Stomach (tissue), 9 donors: Measurements from ENCODE around the gene GPR179. TPM values are rescaled to one million over a fixed set of nuclear protein-coding genes. Genes with fewer than 3 reads are reported as not detected.

ENCODE experiments used
- DNase-seq, 2 donors: peaks; one replicate each; pipeline versions ENCODE4 v3.0.0 to v3.0.0-alpha.2; 2013 to 2019
- H3K27ac ChIP-seq, 5 donors: fragments of 200-600 bp in 4 of 5; sonication (generic) in 4 of 5; one replicate each; pipeline ENCODE4 v1.5.1; 2013 to 2019; ENCODE audit warnings: mild to moderate bottlenecking in 1 of 5, moderate library complexity in 1 of 5
- H3K27me3 ChIP-seq, 3 donors: fragments of 200-600 bp; sonication (generic); one replicate each; pipeline ENCODE4 v1.5.1; 2017 to 2019; ENCODE audit warnings: mixed run types in 1 of 3
- H3K36me3 ChIP-seq, 4 donors: fragments of 200-600 bp; sonication (generic); 1 replicate in 3 of 4; 2 replicates in 1 of 4; pipeline ENCODE4 v1.5.1; 2016 to 2019
- H3K4me1 ChIP-seq, 4 donors: fragments of 200-600 bp; sonication (generic); one replicate each; pipeline ENCODE4 v1.5.1; 2016 to 2019
- H3K4me3 ChIP-seq, 4 donors: fragments of 200-600 bp; sonication (generic) in 3 of 4; one replicate each; pipeline ENCODE4 v1.5.1; 2016 to 2019; ENCODE audit warnings: mild to moderate bottlenecking in 1 of 4
- H3K9me3 ChIP-seq, 4 donors: fragments of 200-600 bp; sonication (generic); one replicate each; pipeline ENCODE4 v1.5.1; 2016 to 2019
- EP300 ChIP-seq: sonication (generic); formaldehyde crosslinking; IDR thresholded peaks from one replicate; pipeline ENCODE4 v1.6.1; 2017; ENCODE audit warnings: antibody characterized with exemption
- POLR2A ChIP-seq, 4 donors: fragments of 450-650 bp; IDR thresholded peaks; one replicate each; pipeline ENCODE4 v1.6.1; 2016; ENCODE audit warnings: antibody characterized with exemption in 4 of 4, control low read depth in 2 of 4, mild to moderate bottlenecking in 1 of 4, moderate library complexity in 1 of 4
- POLR2AphosphoS5 ChIP-seq, 3 donors: sonication (generic); formaldehyde crosslinking; IDR thresholded peaks; one replicate each; pipeline ENCODE4 v1.6.1; 2016; ENCODE audit warnings: antibody characterized with exemption in 3 of 3
- WGBS, 5 donors: extraction: QIAGEN DNeasy Blood & Tissue Kit in 3 of 5; methylation state at CpG; one replicate each; pipeline versions ENCODE4 v1.1.5 to v1.1.7; 2013 to 2018; 5-methylcytosine and 5-hydroxymethylcytosine counted together
- intact Hi-C: fragments of 100-400 bp; cut with DNase I; formaldehyde crosslinking; loops from one replicate; pipeline ENCODE4 v1.15.1; 2023; ENCODE audit warnings: low total_unique reads
- polyA plus RNA-seq, 3 donors: library from polyadenylated mRNA; stranded (reverse); fragments of 200-250 nt; gene quantifications; one replicate each; pipeline ENCODE4 v1.2.3, GENCODE V29; 2013
- total RNA-seq, 5 donors: library from RNA; depleted of rRNA; stranded (reverse); fragments of >200 nt; gene quantifications; one replicate each; pipeline versions ENCODE4 v1.1.0 to v1.2.3, GENCODE V29; 2014 to 2016
- TF ChIP-seq, protein P1 (sequence below), 7 experiments: fragments of 450-650 bp in 4 of 7; fragments of 200-600 bp in 3 of 7; sonication (generic) in 3 of 7; IDR thresholded peaks; one replicate each; pipeline ENCODE4 v1.5.1; 2016 to 2019; ENCODE audit warnings: antibody characterized with exemption in 7 of 7, control low read depth in 2 of 7, mild to moderate bottlenecking in 1 of 7
- donor health status: healthy with polysubstance abuse.
- donor health status: Bipolar disorder and iron deficiency.
- donor health status: healthy.

GPR179 gene
- total and polyA plus RNA-seq, 8 donors: 0.03 to 0.18 (median 0.06) TPM; not detected in 5

GRCh38 chr17:38322156-38322779 is 21.5 kb downstream of the GPR179 start:
- intact Hi-C loops: no loop called here
- WGBS, 5 donors: 20 to 27% (median 23%) methylated on average over 8 of the region's 8 CpGs
- no peaks in the 10 kb centered on the region for H3K9me3 ChIP-seq
- TF ChIP-seq, protein P1, sequence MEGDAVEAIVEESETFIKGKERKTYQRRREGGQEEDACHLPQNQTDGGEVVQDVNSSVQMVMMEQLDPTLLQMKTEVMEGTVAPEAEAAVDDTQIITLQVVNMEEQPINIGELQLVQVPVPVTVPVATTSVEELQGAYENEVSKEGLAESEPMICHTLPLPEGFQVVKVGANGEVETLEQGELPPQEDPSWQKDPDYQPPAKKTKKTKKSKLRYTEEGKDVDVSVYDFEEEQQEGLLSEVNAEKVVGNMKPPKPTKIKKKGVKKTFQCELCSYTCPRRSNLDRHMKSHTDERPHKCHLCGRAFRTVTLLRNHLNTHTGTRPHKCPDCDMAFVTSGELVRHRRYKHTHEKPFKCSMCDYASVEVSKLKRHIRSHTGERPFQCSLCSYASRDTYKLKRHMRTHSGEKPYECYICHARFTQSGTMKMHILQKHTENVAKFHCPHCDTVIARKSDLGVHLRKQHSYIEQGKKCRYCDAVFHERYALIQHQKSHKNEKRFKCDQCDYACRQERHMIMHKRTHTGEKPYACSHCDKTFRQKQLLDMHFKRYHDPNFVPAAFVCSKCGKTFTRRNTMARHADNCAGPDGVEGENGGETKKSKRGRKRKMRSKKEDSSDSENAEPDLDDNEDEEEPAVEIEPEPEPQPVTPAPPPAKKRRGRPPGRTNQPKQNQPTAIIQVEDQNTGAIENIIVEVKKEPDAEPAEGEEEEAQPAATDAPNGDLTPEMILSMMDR (IDR thresholded peaks at IDR 0.05): peak in 3 of 7 experiments; percentile 86 to 94 (median 88)
- no peak for TF ChIP-seq EP300
- no peak overlapping the region for H3K4me3 ChIP-seq
- H3K36me3 ChIP-seq: peaks cover 7 to 55% (median 53%) of the 10 kb centered on the region in 4 donors
- H3K27ac ChIP-seq: no peak overlapping the region
- no peaks in the 10 kb centered on the region for H3K27me3 ChIP-seq
- DNase-seq: peak; percentile 69 to 78
- peaks cover 12 to 34% (median 22%) of the 10 kb centered on the region in 4 donors for H3K4me1 ChIP-seq

GRCh38 chr17:38320482-38320881 is 23.3 kb downstream of the GPR179 start:
- TF ChIP-seq POLR2A (IDR thresholded peaks at IDR 0.05) (no peak), EP300 (no peak), POLR2AphosphoS5 (IDR thresholded peaks at IDR 0.05) (no peak)
- TF ChIP-seq, protein P1 (IDR thresholded peaks at IDR 0.05): no peak
- intact Hi-C loops: no loop called here
- Histone ChIP-seq H3K4me1 (peaks cover 12 to 24% (median 18%) of the 10 kb centered on the region in 4 donors), H3K27ac (no peak overlapping the region), H3K9me3 (no peaks in the 10 kb centered on the region), H3K4me3 (no peak overlapping the region), H3K27me3 (no peaks in the 10 kb centered on the region), H3K36me3 (peaks cover 7 to 69% (median 66%) of the 10 kb centered on the region in 4 donors)
- WGBS, 5 donors: 83 to 90% (median 86%) methylated on average over 10 of the region's 10 CpGs
- DNase-seq: peak in 1 of 2 donors; percentile 11

DNA sequence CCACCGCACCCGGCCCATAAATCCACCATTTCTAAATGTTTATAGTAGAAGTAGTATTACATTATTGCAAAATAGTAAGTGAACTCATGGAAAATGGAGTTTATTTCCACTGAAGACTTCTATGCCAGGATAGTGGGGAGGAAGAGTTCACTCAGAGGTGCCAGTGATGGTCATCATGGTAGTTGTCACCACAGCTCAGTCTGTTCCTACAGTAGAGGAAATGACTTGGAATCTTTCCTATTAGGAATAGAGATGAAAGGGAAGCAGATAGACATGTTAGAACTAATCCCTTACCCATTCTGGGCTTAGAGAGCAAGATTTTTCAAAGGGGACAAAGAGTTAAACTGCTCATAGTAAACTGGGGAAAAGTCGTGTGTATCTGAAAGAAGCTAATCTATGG is 26.7 kb downstream of the GPR179 start:
- no peaks in the 10 kb centered on the region for H3K27me3 ChIP-seq
- TF ChIP-seq, protein P1 (IDR thresholded peaks at IDR 0.05): no peak
- TF ChIP-seq EP300 (no peak), POLR2A (IDR thresholded peaks at IDR 0.05) (no peak), POLR2AphosphoS5 (IDR thresholded peaks at IDR 0.05) (no peak)
- no peaks in the 10 kb centered on the region for H3K4me1 ChIP-seq
- DNase-seq: no peak
- peaks cover 7 to 74% (median 69%) of the 10 kb centered on the region in 4 donors for H3K36me3 ChIP-seq
- no peak overlapping the region for H3K4me3 ChIP-seq
- WGBS, 5 donors: 71 to 84% (median 81%) methylated on average over 3 of the region's 3 CpGs
- H3K9me3 ChIP-seq: no peaks in the 10 kb centered on the region
- intact Hi-C loops: no loop called here
- no peak overlapping the region for H3K27ac ChIP-seq

GRCh38 chr17:38315497-38315896 is 28.3 kb downstream of the GPR179 start:
- intact Hi-C loops: no loop called here
- H3K4me1 ChIP-seq: no peaks in the 10 kb centered on the region
- no peak for TF ChIP-seq POLR2A (IDR thresholded peaks at IDR 0.05)
- no peak for TF ChIP-seq POLR2AphosphoS5 (IDR thresholded peaks at IDR 0.05)
- TF ChIP-seq EP300: no peak
- 63 to 83% (median 65%) methylated on average over 3 of the region's 3 CpGs for WGBS, 5 donors
- no peaks in the 10 kb centered on the region for H3K9me3 ChIP-seq
- no peak overlapping the region for H3K4me3 ChIP-seq
- no peak for DNase-seq
- H3K36me3 ChIP-seq: peaks cover 4 to 76% (median 69%) of the 10 kb centered on the region in 4 donors
- H3K27me3 ChIP-seq: no peaks in the 10 kb centered on the region
- no peak overlapping the region for H3K27ac ChIP-seq
